ENCODE measurements around the gene HK2.

The HK2 gene

DNA sequence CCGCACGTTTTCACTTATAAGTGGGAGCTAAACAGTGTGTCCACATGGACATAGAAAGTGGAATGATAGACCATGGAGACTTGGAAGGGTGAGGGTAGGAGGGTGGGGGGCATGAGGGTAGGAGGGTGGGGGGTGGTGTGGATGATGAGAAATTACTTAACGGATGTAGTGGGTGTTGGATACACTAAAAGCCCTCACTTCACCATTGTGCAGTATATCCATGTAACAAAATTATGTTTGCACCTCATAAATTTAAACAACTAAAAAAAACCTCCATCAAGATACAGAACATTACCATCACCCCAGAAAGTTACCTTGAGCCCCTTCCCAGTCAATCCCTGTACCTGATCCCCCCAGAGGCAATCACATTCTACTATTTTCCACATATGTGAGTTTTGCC, 26.2 kb downstream of the HK2 start:
- no peak for DNase-seq

DNA sequence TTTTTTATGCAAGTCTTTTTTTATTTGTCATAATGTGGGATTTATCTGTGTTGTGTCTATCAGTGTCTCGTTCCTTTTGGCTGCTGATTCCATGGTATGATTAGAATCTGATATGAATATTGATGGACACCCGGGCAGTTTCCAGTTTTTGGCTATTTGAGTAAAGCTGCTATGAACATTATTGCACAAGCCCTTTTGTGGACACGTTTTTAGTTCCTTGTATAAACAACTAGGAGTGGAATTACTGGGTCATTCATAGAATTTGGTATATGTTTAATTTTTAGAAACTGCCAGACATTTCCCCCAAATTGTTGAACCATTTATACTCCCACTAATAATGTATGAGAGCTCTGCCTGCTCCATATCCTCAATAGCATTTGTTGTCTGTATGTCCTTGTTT, 26.6 kb downstream of the HK2 start:
- DNase-seq, result no peak

DNA sequence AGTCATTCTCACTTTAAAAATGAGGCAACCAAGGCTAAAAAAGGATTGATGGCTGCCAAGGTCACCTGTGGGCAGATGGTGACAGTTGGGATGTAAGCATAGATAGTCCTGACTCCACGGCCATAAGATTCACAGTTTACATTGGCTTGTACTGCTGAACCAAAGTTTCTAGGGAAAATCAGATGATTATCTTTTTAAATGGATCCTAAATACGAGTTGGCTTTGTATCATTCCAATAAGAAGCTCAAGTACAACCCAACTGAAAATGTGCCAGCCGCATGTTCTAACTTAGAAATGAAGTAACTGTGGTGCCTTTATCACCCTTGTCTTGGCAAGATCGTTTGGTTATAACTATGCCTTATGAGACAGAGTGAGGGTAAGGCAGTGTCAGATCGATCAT, 27.6 kb downstream of the HK2 start:
- no peak for DNase-seq

GRCh38 chr2:74862020-74862964, 28.4 kb downstream of the HK2 start:
- DNase-seq, result no peak

- no peak for DNase-seq
Observed at GRCh38 chr2:74863802-74864248, 29.9 kb downstream of the HK2 start.

- peak; percentile 34 to 67 for DNase-seq
Observed at GRCh38 chr2:74864728-74865722, 31.1 kb downstream of the HK2 start.

DNA sequence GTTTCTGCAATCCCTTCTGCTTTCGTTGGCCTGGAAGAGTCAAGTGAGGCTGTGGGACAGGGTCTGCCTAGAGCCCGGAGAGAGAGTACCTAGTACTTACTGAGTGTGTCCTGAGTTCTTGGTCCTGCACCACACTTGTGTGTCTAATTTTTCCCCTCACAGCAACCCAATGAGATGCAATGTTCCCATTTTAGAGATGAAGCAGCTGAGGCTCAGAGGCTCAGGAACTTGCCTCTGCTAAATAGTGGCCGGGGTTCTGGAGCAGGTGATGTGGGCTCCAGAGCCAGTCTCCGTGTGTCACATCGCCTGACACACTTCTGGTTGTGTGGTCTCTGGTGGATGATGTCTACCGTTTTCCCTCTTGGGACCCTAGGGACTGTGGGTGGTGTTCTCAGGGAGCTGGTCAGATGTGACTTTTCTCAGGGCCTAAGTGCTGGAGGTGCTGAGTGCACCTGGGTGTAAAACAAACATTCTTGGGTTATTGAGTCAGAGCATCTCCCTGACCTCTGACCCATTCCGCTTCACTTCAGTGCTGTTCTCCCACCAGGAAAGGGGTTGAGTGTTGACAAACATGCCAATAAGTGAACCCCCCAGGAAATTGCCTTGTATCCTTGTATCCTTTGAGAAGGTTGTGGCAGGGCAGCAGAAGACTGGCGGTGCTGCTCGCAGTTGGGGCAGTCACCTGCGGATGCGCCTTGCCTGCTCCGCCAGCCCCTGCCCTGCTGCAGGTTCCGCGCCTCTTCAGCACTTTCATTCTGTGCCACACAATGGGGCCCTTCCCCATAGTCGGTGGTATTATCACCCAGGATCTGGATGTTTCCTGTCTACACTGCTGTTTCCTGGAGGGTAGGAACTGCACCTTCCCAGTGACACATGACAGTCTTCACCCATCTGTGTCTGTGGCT, 32.1 kb downstream of the HK2 start:
- peak; percentile 95 to 96 for DNase-seq

GRCh38 chr2:74867841-74868658, 34.1 kb downstream of the HK2 start:
- no peak for DNase-seq

DNA sequence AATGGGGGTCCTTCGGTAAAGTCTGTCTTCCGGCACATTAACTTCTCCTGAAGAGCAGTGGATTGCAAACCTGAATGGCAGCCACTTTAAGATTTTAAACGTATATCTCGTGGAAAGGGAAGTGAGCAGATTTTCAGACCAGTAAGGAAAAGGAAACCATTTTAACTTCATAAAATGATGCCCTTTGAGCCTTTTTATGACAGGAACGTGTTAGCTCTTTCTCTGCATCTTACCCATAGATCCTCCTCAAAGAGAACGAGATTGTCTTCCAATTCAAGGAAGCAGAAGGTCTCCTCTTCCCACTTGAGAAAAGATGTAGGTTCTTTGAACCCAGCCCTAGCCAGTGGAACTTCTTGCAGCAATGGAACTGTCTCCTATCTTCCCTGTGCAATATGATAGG, 35.6 kb downstream of the HK2 start:
- no peak for DNase-seq

- DNase-seq, result no peak
Observed at GRCh38 chr2:74870951-74871350, 37.0 kb downstream of the HK2 start.

- no peak for DNase-seq
Observed at GRCh38 chr2:74871414-74871813, 37.5 kb downstream of the HK2 start.

DNA sequence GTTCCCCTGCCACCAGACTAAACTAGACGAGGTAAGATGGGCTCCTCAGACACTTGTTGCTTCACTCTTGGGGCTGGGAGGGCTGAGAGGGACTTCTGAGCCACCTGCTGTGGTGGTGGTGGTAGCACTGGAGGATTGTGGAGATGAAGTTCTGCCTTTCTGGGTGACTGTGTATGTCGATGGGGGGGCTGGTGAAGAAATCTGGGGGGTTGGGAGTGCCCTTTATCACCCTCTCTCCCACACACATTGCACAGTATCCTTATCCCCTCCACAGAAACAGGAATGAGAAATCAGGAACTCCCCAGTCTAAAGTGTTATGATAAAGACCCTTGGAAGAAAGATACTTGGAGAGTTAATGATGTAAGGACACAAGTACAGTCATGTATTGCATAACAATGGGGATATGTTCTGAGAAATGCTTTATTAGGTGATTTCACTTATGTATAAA, 38.5 kb downstream of the HK2 start:
- DNase-seq, result no peak

DNA sequence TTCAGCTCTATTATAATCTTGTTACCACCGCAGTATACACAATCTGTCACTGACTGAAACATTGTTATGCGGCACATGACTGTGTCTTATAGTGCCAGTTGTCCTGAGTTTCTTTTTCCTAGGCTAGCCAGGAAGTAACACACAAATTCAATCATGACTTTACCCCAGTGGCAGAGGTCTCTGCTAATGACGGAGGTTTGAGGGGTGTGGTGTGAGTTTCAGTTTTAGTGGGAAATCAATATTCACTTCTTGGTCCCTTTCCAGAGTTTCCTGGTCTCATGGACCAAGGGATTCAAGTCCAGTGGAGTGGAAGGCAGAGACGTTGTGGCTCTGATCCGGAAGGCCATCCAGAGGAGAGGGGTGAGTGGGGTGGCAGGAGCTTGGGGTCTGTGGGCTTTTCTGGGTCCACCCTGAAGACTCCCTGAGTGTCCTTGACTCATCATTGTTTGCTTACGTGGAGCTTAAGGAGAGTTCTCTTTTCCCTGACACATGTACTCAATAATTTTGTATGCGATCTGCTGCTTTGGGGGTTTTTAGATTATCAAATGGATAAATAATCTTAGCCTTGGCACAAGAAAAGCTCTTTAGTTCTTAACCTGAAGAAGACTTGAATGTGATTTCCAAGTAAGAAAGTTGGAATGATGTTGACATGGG, 39.2 kb downstream of the HK2 start:
- no peak for DNase-seq

DNA sequence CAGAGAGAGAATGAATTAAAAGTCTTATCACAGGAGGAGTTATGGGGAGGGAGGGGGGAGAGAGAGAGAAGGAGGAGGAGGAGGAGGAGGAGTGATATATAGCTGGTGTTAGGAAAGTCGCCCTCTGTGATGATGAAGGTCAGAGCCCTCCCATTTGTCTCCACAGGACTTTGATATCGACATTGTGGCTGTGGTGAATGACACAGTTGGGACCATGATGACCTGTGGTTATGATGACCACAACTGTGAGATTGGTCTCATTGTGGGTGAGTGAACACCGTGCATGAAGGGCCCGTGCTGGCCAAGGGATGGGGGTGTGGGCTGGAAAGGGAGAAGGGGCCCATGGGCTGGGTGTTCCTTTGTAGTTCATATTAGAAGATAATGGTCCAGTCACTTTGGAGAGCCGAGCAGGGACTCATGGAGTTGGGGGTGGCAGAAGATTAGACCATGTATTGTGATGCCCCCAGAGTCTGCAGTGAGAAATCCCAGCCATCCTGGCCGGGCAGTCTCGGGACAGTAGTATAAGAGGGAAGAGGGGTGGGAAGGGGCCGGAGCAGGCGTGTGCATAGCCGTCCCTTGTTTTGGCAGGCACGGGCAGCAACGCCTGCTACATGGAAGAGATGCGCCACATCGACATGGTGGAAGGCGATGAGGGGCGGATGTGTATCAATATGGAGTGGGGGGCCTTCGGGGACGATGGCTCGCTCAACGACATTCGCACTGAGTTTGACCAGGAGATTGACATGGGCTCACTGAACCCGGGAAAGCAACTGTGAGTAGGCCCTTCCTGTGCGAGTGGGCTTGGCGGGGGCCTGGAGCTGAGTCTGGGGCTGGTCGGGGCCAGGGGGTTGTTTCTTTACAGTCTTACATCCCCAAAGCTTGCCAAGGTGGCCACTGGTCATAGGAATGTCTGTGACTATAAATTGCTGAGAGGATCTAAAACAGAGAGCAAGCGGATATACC, 40.0 kb downstream of the HK2 start:
- DNase-seq, result no peak

- DNase-seq, result peak; percentile 61 to 77
Observed at GRCh38 chr2:74876081-74876886, 42.4 kb downstream of the HK2 start.

GRCh38 chr2:74877376-74877775, 43.4 kb downstream of the HK2 start:
- no peak for DNase-seq

DNA sequence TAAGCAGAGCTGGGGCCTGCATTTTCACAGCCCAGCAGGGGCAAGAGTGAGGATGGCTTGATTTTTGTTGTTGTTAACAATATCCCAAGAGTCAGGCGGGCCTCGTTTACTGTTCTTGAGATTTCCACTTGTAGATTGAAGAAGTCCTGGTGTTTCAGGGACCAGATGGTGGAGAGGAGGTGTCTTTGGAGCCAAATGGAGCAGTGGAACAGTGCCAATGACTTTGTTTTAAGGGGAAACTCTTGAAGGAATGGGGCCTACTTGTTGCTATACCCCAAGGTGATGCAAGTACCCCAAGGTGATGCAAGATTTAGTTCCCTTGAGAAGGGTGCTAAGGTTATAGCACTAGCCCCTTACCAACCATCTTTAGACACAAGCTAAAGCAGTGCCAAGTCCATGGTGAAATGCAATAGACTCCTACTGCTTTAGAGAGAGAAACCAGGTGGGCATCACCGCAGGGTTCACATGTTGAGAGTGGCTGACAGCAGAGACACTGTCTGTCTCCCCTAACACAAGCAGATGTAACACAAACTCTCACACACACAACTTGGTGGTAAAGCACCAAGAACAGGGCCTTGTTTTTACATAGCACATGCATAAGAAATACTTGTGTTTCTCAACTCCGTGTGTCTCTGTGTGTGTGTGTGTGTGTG, 44.0 kb downstream of the HK2 start:
- no peak for DNase-seq

DNA sequence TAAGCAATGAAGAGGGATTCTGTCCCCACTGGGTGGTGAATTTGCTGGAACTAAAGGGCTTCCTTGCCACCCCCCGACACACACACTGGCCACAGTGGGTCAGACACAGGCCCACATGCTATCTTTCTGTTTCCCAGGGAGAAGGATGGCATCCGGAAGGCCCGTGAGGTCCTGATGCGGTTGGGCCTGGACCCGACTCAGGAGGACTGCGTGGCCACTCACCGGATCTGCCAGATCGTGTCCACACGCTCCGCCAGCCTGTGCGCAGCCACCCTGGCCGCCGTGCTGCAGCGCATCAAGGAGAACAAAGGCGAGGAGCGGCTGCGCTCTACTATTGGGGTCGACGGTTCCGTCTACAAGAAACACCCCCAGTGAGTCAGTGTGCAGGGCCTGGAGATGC, 44.6 kb downstream of the HK2 start:
- no peak for DNase-seq

All from Kasumi-1 (cell line).